GM19463 (cell line): ENCODE results near the gene SH3GL3.

Experiments used
- ATAC-seq: cut with Tn5 transposase; IDR thresholded peaks from one replicate; pipeline ENCODE4 v1.9.1; 2021; ENCODE audit warnings: mild to moderate bottlenecking, moderate library complexity; ENCODE audit not compliant: unreplicated experiment

Gene SH3GL3

DNA sequence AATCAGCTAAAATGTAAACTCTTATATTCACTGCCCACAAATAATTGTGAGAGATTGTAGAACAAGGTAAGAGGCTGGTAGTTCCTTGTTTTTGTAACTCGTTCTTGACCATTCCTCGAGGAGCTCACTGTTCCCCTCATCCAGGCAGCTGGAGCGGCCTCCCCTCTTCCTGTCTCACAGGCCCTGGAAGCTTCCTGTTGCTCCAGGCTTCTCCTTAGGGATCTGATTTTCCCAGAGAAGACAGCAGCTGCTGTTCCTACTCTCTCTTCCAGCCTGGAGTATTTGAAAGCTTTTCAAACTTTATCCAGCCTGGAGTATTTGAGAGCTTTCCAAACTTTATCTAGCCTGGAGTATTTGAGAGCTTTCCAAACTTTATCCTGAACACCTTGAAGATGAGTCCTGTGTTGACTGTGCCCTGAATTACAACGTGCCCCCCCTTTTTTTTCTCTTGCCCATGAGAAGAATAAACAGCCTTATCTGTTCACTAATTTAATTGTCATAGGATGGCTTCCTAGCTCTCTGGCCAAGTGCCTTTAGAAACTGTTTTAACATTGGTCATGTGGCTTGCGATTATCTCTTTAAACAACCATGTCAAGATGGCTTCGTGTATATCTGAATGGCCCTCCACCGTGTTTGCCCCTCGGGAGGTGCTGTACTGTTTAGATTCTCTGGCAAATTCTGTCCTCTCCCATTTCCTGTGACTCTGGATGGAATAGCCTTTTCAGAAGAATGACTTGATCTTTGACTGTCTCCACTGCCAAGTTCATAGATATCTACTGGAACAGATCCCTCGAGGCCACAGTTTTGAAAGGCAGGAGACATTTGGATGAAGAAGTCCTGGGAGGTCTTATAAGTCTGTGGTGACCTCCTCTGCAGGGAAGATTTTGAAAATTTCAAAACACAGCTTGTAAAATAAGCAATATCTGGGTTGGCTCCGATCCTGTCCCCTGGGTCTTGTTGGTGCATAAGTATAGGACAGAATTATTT, 211.6 kb downstream of the SH3GL3 start:
- no peak for ATAC-seq

DNA sequence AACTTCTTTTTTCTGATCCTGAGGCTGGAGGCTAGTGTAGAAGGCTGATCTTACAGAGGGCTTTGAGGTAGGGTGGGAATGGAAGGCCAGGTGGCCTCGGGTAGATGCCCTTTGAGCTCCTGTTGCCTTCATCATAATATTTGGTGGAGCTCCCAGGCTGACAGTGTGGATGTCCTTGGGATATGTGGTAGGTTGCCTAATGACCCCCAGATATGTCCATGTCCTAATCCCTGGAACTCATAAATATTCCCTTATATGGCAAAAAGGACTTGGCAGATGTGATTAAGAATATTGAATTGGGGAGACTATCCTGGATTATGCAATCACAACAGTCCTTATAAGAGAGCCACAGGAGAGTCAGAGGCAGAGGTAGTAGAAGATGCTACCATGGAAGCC, 212.3 kb downstream of the SH3GL3 start:
- ATAC-seq = no peak

DNA sequence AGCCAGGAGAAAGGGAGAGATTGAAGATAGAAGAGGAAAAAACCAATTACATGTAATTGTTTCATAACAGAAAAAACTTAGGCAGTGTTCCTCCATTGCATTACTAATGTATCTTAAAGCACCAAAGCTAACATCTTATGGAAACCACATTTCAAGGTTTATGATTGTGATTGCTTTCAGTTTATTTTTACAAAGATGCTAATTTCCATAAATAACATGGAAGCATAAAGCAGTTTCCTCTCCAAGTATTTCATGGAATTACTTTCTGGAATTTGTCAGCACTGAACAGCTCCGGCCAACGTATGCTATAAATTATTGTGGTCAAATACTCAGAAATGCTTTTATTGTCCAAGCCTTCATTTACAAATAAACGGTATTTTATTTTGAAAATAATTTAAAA, 218.3 kb downstream of the SH3GL3 start:
- ATAC-seq = no peak
